ENCODE results near the gene CAPG.
"Not testable (repeated sequence)": the region's sequence is repeated elsewhere in the genome, so short reads cannot be mapped to it uniquely, and the experiment has no call there.

The CAPG gene

DNA sequence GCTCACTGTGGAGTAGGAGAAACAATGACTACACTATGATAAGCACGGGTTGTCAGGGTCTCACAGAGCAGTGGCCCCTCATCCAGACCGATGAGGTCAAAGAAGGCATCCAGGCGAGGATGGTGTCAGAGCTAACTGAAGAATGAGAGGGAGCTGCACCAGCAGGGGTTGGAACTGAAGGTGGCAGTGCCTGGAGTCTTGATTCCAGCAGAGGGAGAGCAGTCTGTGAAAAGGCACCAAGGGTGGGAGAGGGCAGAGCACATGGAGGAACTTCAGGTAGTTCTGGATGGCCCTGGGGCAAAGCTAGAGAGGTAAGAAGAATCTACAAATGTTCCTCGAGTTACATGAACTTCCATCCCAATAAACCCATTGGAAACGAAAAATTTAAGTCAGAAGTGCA is 43.0 kb downstream of the CAPG start:
- DNase-seq (ENCODE audit: low read depth in 1 of 2, low spot score in 1 of 2) = no peak

DNA sequence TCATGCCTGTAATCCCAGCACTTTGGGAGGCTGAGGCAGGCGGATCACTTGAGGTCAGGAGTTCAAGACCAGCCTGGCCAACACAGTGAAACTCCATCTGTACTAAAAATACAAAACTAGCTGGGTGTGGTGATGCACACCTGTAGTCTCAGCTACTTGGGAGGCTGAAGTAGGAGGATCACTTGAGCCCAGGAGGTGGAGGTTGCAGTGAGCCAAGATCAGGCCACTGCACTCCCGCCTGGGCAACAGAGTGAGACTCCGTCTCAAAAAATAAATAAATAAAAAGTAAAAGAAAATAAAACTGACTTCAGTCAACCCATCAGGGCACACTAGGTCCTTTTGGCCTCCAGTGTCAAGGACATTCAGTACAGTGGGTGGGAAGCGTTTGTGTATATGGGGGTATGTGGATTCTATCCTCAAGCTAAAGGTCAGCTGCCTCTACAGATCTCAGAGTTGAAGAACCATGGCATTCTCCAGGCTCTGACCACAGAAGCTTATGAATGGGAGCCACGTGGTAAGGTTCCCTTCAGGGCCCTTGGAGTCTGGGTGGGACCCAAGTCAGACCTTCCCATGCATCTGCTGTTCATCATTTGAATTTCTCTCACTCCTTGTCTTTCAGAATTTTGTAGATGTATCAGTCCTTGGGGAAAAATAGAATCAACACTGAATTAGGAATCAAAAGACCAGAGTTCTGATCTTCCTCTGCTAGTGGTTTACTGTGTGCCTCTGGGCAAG is 47.3 kb downstream of the CAPG start:
- DNase-seq (ENCODE audit: low read depth in 1 of 2, low spot score in 1 of 2) = not testable (repeated sequence)

DNA sequence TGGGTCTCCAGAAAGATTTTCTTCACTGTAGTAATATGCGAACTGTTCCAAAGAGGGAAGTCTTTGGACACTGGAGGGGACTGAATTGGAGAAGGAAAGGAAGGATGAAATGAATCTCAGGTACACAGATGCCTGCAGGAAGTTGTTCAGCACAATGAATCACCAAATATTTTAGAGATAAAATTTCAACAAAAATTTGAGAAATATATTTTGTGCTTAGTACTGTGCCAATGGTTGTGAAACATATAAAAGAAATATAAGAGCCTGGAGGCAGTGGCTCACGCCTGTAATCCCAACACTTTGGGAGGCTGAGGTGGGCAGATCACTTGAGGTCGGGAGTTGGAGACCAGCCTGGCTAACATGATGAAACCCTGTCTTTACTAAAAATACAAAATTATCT is 52.4 kb downstream of the CAPG start:
- no peak for DNase-seq (ENCODE audit: low read depth in 1 of 2, low spot score in 1 of 2)

DNA sequence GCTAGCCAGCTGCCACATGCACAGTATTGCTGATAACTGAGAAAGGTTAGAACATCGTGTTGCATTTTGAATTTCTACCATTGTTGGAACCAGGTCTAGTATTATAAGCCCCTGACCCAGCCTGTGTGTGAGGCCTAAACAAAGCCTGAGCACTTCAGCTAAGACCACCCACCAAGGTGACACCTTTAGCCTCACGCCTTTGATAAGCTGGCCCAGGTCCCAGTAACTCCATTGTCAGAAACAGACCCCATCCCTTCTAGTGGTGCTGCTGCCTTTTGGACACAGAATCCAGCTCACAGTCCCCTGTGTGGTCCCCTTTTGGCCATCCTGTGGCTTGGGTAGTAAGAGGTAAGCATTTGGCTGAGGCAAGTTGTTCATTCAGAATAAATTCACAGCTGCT is 54.0 kb downstream of the CAPG start:
- no peak for DNase-seq (ENCODE audit: low read depth in 1 of 2, low spot score in 1 of 2)

DNA sequence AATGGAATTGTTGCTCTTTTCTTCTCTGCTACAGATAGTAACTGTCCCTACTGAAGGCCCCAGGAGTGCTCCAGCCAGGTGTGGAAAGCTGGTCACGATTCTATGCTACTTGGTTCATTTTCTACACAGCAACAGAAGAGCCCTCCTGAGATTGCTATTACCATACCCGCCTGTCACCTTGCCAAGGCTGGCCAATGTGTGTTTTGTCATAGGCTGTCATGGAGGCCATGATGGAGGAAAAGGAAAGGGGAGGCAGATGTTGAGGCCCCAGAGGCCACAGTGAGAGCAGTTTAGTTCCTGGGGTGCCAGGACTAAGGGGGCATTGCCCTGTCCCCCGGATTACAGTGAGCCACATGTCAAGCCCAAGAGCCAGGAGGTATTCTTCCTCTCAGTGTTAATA is 54.6 kb downstream of the CAPG start:
- no peak for DNase-seq (ENCODE audit: low read depth in 1 of 2, low spot score in 1 of 2)

DNA sequence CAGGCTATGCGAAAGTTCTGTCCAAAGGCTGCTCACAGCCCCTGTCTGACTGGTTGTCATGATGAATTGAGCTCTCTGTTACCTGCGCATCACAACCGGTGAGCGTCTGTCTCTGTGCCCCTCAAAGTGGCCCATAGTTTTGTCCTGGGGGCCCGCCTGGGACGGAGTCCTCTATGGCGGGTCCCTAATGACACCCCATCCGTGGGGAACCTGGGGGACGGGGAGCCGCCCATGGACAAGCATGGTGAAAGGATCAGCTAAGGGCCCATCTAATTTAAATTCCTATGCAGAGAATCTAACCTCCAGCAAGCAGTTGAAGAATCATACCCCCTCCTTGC is 55.1 kb downstream of the CAPG start:
- peak in 1 of 2 donors; percentile 1 for DNase-seq (ENCODE audit: low read depth in 1 of 2, low spot score in 1 of 2)

DNA sequence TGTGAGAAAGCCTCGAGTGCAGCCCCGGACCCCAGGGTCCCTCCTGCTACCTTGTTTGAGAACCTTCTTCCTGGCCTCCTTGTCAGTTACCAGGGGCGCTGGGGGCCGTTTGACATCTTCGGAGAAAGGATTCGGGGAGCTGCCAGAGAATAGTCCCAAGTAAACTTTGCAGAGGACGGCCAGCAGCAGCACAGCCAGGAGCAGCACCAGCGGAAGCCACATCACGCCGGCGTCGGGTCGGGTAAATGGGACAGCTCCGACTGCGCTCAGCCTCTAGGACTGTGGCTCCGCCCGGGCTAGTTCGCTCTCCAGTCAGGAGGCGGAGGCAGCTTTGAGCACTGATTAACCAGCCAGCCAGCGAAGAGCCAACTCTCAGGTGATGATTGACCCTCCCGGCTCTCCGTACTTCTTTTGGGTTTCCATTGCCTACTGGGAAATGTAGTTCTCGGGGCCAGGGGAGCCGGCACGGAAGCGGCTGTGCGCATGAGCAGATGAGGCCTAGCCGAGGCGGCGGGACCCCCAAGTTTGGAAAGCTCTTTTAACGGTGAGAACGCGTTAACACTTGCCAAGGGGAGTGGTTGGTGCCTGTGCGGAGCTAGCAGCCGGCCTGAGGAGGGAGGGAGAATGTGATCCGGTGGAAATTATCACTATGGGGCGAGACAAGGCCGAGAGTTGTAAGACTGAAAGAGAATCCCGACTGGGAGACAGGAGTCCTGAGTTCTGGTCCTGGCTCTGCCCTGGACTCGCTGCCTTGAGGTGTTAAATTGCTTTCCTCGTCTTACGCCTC is 55.7 kb downstream of the CAPG start, which contains the start of the genes ELMOD3 and RETSAT:
TSS of gene ELMOD3 (plus strand) at position 484 of the 787 bp plus-strand sequence. CDS start 2,430 bp downstream, outside the sequence.
TSS of gene RETSAT (minus strand) at position 243 of the 787 bp plus-strand sequence. CDS start at position 222, 21 bp downstream.
- peak; percentile 78 to 97 for DNase-seq (ENCODE audit: low read depth in 1 of 2, low spot score in 1 of 2)

DNA sequence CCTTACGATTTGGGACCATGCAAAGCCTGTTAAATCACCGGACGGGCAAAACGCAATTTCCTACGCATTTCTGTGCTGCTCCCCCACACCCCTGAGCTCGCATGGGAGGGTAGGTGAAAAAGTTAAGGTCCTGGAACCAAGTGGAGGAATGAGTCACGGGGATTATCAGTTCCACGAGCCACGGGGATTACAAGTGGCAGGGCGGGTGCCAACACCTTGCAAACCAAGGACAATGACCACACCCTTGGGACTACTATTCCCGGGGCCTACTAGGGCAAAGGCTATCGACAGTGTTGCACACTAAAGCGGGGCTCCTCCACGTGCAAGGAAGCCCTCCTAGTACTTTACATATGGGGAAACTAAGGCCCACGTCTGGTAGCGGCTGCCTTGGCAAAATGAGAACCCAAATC is 56.3 kb downstream of the CAPG start:
- DNase-seq (ENCODE audit: low read depth in 1 of 2, low spot score in 1 of 2) = peak in 1 of 2 donors; percentile 1

DNA sequence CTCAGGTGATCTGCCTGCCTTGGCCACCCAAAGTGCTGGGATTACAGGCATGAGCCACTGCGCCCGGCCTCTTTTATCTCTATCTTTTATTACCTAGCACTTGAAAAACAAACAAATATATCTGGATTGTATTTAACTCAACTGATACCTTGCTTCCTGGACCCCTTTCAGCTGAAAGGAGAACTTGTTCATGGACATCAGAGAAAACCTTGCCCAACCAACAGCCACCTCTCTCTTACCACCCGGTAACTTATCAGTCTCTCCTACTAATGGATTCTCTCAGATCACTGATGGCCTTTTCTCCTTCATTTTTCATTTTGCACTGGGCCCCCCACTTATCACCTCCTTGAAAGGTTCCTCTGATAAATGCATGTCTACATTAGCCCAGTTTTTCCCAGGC is 62.6 kb downstream of the CAPG start:
- DNase-seq (ENCODE audit: low read depth in 1 of 2, low spot score in 1 of 2) = no peak

Measured in activated CD4-positive, alpha-beta T cell treated with anti-CD3 and anti-CD28 coated beads, Interleukin-2, amount 50 U/mL, for 24 hours (primary cell).